ENCODE data around the gene MCM7.

The MCM7 gene

GRCh38 chr7:100053215-100053614, 48.0 kb downstream of the MCM7 start:
- peak; percentile 56 for TF ChIP-seq CTCF (conservative IDR thresholded peaks at IDR 0.05; ENCODE audit: low read depth, low read length)
- H3K4me3 ChIP-seq (ENCODE audit: low read depth, low read length): no peak overlapping the region
- peak; percentile 86 for DNase-seq (ENCODE audit: low read depth)

GRCh38 chr7:100051611-100052010, 49.6 kb downstream of the MCM7 start:
- TF ChIP-seq CTCF (conservative IDR thresholded peaks at IDR 0.05; ENCODE audit: low read depth, low read length): no peak
- no peak for DNase-seq (ENCODE audit: low read depth)
- H3K4me3 ChIP-seq (ENCODE audit: low read depth, low read length): no peak overlapping the region

- TF ChIP-seq CTCF (conservative IDR thresholded peaks at IDR 0.05; ENCODE audit: low read depth, low read length): no peak
- peak; percentile 86 for DNase-seq (ENCODE audit: low read depth)
Observed at GRCh38 chr7:100049441-100050291, 51.5 kb downstream of the MCM7 start, which contains the start of gene ZSCAN21. Gene ZSCAN21 (plus strand): TSS chr7:100049774. CDS start chr7:100057007, 7,233 bp downstream.

GRCh38 chr7:100048680-100049079, 52.5 kb downstream of the MCM7 start:
- TF ChIP-seq CTCF (conservative IDR thresholded peaks at IDR 0.05; ENCODE audit: low read depth, low read length): no peak
- no peak overlapping the region for H3K4me3 ChIP-seq (ENCODE audit: low read depth, low read length)
- DNase-seq (ENCODE audit: low read depth): no peak

More at GRCh38 chr7:100049441-100050291, 51.5 kb downstream of the MCM7 start, which contains the start of gene ZSCAN21:
- peak within 1 kb of the TSS; percentile 95 for H3K4me3 ChIP-seq (ENCODE audit: low read depth, low read length)

- no peak overlapping the region for H3K4me3 ChIP-seq (ENCODE audit: low read depth, low read length)
- TF ChIP-seq CTCF (conservative IDR thresholded peaks at IDR 0.05; ENCODE audit: low read depth, low read length): peak; percentile 13
- DNase-seq (ENCODE audit: low read depth): no peak
Observed at GRCh38 chr7:100044718-100045117, 56.5 kb downstream of the MCM7 start.
